HUES48 (cell line): ENCODE measurements around the gene ASPG.

Source experiments
- H3K27ac ChIP-seq: one replicate; pipeline ENCODE4 v1.7.0; 2013; ENCODE audit warnings: low read depth, low read length, inconsistent platforms
- H3K27me3 ChIP-seq: 2 replicates; pipeline ENCODE4 v1.6.1; 2013; ENCODE audit warnings: mild to moderate bottlenecking, low read length; ENCODE audit not compliant: control insufficient read depth, insufficient read depth
- H3K36me3 ChIP-seq: 2 replicates; pipeline ENCODE4 v1.6.1; 2013; ENCODE audit warnings: low read length; ENCODE audit not compliant: control insufficient read depth, insufficient read depth
- H3K4me1 ChIP-seq: 2 replicates; pipeline ENCODE4 v1.6.1; 2013; ENCODE audit warnings: mild to moderate bottlenecking, low read length; ENCODE audit not compliant: control insufficient read depth, insufficient read depth
- H3K4me3 ChIP-seq: 2 replicates; pipeline ENCODE4 v1.5.1; 2013; ENCODE audit warnings: mild to moderate bottlenecking, low read depth, low read length
- H3K9ac ChIP-seq: 2 replicates; pipeline ENCODE4 v1.6.1; 2013; ENCODE audit warnings: mild to moderate bottlenecking, low read depth, low read length, moderate library complexity
- H3K9me3 ChIP-seq: 2 replicates; pipeline ENCODE4 v1.6.1; 2013; ENCODE audit warnings: low read length; ENCODE audit not compliant: control insufficient read depth, insufficient read depth

ASPG gene

GRCh38 chr14:104133496-104133895 is 48.0 kb downstream of the ASPG start:
- H3K27ac ChIP-seq, result no peak overlapping the region
- no peak overlapping the region for H3K4me3 ChIP-seq
- H3K36me3 ChIP-seq, result no peaks in the 10 kb centered on the region
- peaks cover 9% of the 10 kb centered on the region; the same call in 1 of the 2 replicates for H3K4me1 ChIP-seq
- 0 out of 2 replicates have a peak, but pooled peaks cover 4% of the 10 kb centered on the region for H3K9me3 ChIP-seq
- H3K9ac ChIP-seq, result no peak overlapping the region
- peaks cover 30% of the 10 kb centered on the region for H3K27me3 ChIP-seq

GRCh38 chr14:104134061-104134965 is 48.8 kb downstream of the ASPG start:
- Histone ChIP-seq H3K9me3 (0 out of 2 replicates have a peak, but pooled peaks cover 4% of the 10 kb centered on the region), H3K36me3 (no peaks in the 10 kb centered on the region), H3K9ac (no peak overlapping the region), H3K27me3 (peaks cover 30% of the 10 kb centered on the region), H3K27ac (no peak overlapping the region), H3K4me1 (peaks cover 9% of the 10 kb centered on the region; the same call in 1 of the 2 replicates), H3K4me3 (no peak overlapping the region)

- H3K27ac ChIP-seq, result no peak overlapping the region
- peaks cover 30% of the 10 kb centered on the region for H3K27me3 ChIP-seq
- no peak overlapping the region for H3K9ac ChIP-seq
- no peaks in the 10 kb centered on the region for H3K9me3 ChIP-seq
- no peaks in the 10 kb centered on the region for H3K36me3 ChIP-seq
- peak overlapping the region; percentile 59 for H3K4me3 ChIP-seq
- peaks cover 13% of the 10 kb centered on the region; the same call in 1 of the 2 replicates for H3K4me1 ChIP-seq
Observed at GRCh38 chr14:104135121-104135903, 49.8 kb downstream of the ASPG start.

GRCh38 chr14:104135904-104136471 is 50.5 kb downstream of the ASPG start:
- H3K36me3 ChIP-seq, result no peaks in the 10 kb centered on the region
- no peak overlapping the region for H3K27ac ChIP-seq
- peaks cover 19% of the 10 kb centered on the region; the same call in 1 of the 2 replicates for H3K4me1 ChIP-seq
- peaks cover 30% of the 10 kb centered on the region for H3K27me3 ChIP-seq
- H3K9ac ChIP-seq, result no peak overlapping the region
- peak overlapping the region; percentile 59 for H3K4me3 ChIP-seq
- H3K9me3 ChIP-seq, result no peaks in the 10 kb centered on the region

- Histone ChIP-seq H3K9ac (no peak overlapping the region), H3K4me1 (peaks cover 19% of the 10 kb centered on the region; the same call in 1 of the 2 replicates), H3K27me3 (peaks cover 30% of the 10 kb centered on the region), H3K36me3 (peaks cover 2% of the 10 kb centered on the region; the same call in 1 of the 2 replicates), H3K27ac (no peak overlapping the region), H3K4me3 (peak overlapping the region; percentile 44), H3K9me3 (no peaks in the 10 kb centered on the region)
Observed at GRCh38 chr14:104136472-104137296, 51.2 kb downstream of the ASPG start.

- H3K9ac ChIP-seq, result no peak overlapping the region
- no peaks in the 10 kb centered on the region for H3K9me3 ChIP-seq
- peaks cover 19% of the 10 kb centered on the region; the same call in 1 of the 2 replicates for H3K4me1 ChIP-seq
- H3K36me3 ChIP-seq, result peaks cover 5% of the 10 kb centered on the region; the same call in 1 of the 2 replicates
- H3K27me3 ChIP-seq, result peaks cover 30% of the 10 kb centered on the region
- peak overlapping the region; percentile 75 for H3K4me3 ChIP-seq
- H3K27ac ChIP-seq, result no peak overlapping the region
Observed at GRCh38 chr14:104137297-104138097, 52.0 kb downstream of the ASPG start.

GRCh38 chr14:104138098-104138717 is 52.7 kb downstream of the ASPG start, which contains the start of gene KIF26A:
Gene KIF26A, plus strand, starts transcription at chr14:104138587. Its CDS starts 136 bp downstream, at chr14:104138723.
- no peaks in the 10 kb centered on the region for H3K9me3 ChIP-seq
- H3K36me3 ChIP-seq, result peaks cover 9% of the 10 kb centered on the region; the same call in 1 of the 2 replicates
- H3K4me3 ChIP-seq, result peak within 1 kb of the TSS; percentile 75
- peaks cover 19% of the 10 kb centered on the region; the same call in 1 of the 2 replicates for H3K4me1 ChIP-seq
- peak within 1 kb of the TSS; percentile 18; the same call in 1 of the 2 replicates for H3K9ac ChIP-seq
- H3K27me3 ChIP-seq, result peaks cover 30% of the 10 kb centered on the region
- no peak within 1 kb of the TSS for H3K27ac ChIP-seq

- peaks cover 30% of the 10 kb centered on the region for H3K27me3 ChIP-seq
- peaks cover 19% of the 10 kb centered on the region; the same call in 1 of the 2 replicates for H3K4me1 ChIP-seq
- no peaks in the 10 kb centered on the region for H3K9me3 ChIP-seq
- peaks cover 14% of the 10 kb centered on the region for H3K36me3 ChIP-seq
- H3K9ac ChIP-seq, result peak overlapping the region; percentile 18; the same call in 1 of the 2 replicates
- peak overlapping the region; percentile 75 for H3K4me3 ChIP-seq
- H3K27ac ChIP-seq, result no peak overlapping the region
Observed at GRCh38 chr14:104138718-104139459, 53.4 kb downstream of the ASPG start.
